Activated CD8-positive, alpha-beta T cell treated with anti-CD3 and anti-CD28 coated beads for 36 hours (primary cell): Measurements from ENCODE around the gene FREY1. TPM values are rescaled to one million over a fixed set of nuclear protein-coding genes. Genes with fewer than 3 reads are reported as not detected.
A peak's percentile ranks its signal among the peaks of the same experiment; 100 is the strongest.

Experiments used
- ATAC-seq: fragments of 200-7000 bp; cut with Tn5 transposase; one replicate; pipeline ENCODE4 v1.10.0; 2021; ENCODE audit warnings: mild to moderate bottlenecking, moderate library complexity
- CTCF ChIA-PET: fragments of 350-600 bp; sonication (Branson Sonifier 250); formaldehyde crosslinking; loops from one replicate; lab custom pipeline; 2021; ENCODE audit warnings: antibody characterized with exemption; lab: Charles Lee
- POLR2A ChIA-PET: fragments of 350-600 bp; sonication (Branson Sonifier 250); formaldehyde crosslinking; loops from one replicate; lab custom pipeline; 2021; ENCODE audit warnings: antibody characterized with exemption; lab: Charles Lee
- DNase-seq: peaks from one replicate; pipeline ENCODE4 v3.0.0-alpha.2; 2020
- H3K27ac Mint-ChIP-seq: one replicate; pipeline ENCODE4 v1.8.0; 2021; ENCODE audit warnings: mild to moderate bottlenecking, mixed read lengths
- H3K27me3 Mint-ChIP-seq: one replicate; pipeline ENCODE4 v1.8.0; 2021; ENCODE audit warnings: mixed read lengths
- H3K36me3 Mint-ChIP-seq: one replicate; pipeline ENCODE4 v1.8.0; 2021; ENCODE audit warnings: low read depth, mixed read lengths
- H3K4me1 Mint-ChIP-seq: one replicate; pipeline ENCODE4 v1.8.0; 2021; ENCODE audit warnings: low read depth, mixed read lengths
- H3K4me3 Mint-ChIP-seq: one replicate; pipeline ENCODE4 v1.8.0; 2021; ENCODE audit warnings: mild to moderate bottlenecking, moderate library complexity, mixed read lengths
- H3K9me3 Mint-ChIP-seq: one replicate; pipeline ENCODE4 v1.8.0; 2021; ENCODE audit warnings: mixed read lengths
- intact Hi-C: fragments of 100-400 bp; cut with micrococcal nuclease; formaldehyde crosslinking; loops from one replicate; pipeline ENCODE4 v1.10.0; 2022
- total RNA-seq, 2 experiments: library from RNA; stranded (reverse); gene quantifications; one replicate each; pipeline ENCODE4 v1.2.3, GENCODE V29; 2021
- TF ChIP-seq, protein P1 (sequence below): fragments of 200-600 bp; IDR thresholded peaks from one replicate; pipeline ENCODE4 v1.8.0; 2022; ENCODE audit warnings: antibody characterized with exemption, mild to moderate bottlenecking

Gene FREY1
- total RNA-seq, 2 experiments from 2014 or later = 0.43 to 0.72 TPM

DNA sequence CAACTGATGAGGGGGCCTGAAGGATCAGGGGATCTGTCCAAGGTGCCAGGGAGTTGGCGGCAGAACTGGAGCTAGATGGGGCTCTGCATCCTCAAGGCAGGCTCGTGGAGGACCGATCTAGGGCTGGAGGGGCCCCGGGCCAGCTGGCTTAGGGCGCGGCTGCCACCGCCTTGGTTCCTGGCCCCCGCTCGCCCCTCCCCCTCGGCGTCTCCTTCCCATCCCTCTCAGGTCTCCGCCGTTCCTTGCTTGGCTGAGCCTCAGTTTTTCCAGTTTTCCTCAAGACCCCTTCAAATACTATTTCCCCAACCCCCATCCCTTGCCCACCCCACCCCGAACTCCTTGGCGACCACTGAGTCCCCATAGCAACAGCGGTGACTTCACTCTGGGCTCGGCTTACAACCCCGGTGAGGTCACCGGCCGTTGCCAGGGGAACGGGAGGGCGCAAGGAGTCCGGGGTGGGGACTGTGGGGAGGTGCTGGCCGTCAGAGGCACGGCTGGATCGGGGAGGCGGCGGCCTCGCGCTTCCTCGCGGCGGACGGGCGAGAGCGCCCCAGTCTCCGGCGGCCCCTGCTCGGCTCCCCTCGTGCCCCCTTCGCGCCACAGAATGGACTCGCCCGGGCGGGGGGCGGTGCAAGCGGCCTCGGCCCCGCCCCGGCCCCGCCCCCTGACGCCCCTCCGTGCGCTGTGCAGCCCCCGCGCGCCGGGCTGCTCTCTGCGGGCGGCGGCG lies 7.5 kb downstream of the FREY1 start:
- H3K4me3 Mint-ChIP-seq = peak overlapping the region; percentile 60
- ChIA-PET CTCF (interaction anchor here (1.8 kb wide), 1 partner anchor 57 kb away, joined by 5 read pairs; no protein-coding TSS in a partner anchor), POLR2A (interaction anchor here (1.0 to 1.1 kb wide), 2 partner anchors 18 to 34 kb away, joined by 3 to 7 read pairs; partner anchors contain the start of gene PEX16)
- TF ChIP-seq, protein P1, sequence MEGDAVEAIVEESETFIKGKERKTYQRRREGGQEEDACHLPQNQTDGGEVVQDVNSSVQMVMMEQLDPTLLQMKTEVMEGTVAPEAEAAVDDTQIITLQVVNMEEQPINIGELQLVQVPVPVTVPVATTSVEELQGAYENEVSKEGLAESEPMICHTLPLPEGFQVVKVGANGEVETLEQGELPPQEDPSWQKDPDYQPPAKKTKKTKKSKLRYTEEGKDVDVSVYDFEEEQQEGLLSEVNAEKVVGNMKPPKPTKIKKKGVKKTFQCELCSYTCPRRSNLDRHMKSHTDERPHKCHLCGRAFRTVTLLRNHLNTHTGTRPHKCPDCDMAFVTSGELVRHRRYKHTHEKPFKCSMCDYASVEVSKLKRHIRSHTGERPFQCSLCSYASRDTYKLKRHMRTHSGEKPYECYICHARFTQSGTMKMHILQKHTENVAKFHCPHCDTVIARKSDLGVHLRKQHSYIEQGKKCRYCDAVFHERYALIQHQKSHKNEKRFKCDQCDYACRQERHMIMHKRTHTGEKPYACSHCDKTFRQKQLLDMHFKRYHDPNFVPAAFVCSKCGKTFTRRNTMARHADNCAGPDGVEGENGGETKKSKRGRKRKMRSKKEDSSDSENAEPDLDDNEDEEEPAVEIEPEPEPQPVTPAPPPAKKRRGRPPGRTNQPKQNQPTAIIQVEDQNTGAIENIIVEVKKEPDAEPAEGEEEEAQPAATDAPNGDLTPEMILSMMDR = no peak
- no peaks in the 10 kb centered on the region for H3K36me3 Mint-ChIP-seq
- peaks cover 13% of the 10 kb centered on the region for H3K27me3 Mint-ChIP-seq
- H3K27ac Mint-ChIP-seq = no peak overlapping the region
- H3K9me3 Mint-ChIP-seq = no peaks in the 10 kb centered on the region
- peak; percentile 92 for ATAC-seq
- DNase-seq = peak; percentile 86
- intact Hi-C loops = no loop called here
- H3K4me1 Mint-ChIP-seq = peaks cover 4% of the 10 kb centered on the region

DNA sequence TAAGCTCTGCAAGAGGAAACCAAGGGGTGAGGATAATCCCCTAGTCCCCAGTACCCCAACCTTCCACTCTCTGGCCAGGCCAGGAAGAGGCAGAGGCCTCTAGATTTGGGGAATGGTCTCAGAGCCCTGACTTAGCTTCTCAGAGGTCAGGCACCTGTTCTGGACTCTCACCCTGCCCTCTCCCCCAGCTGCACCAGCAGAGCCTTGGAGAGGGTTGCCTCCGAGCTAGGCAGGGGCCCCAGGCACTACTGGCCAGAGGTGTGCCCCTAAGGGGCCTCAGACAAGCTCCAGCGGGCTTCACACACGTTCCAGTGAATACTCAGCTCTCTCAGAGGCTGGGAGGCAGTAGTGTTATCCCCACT lies 8.0 kb downstream of the FREY1 start:
- ATAC-seq = no peak
- TF ChIP-seq, protein P1 = no peak

DNA sequence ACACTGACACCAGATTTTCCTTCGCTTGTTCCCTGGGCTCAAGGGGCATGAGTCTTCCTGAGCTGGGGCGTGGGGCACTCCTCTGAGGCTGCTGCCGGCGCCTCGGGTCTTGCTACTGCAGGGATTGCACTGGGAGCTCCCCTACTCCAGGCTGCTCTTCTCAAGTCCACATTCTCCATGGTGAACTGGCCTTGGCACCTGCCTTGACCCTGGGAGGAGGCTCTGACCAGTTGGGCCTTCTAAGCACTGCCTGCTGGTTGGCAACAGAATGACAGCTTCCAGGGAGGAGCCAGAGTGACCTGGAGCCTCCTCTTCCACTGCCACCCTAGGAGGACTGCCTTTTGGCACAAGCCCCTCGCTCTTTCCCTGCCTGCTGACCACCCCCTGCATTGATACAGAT lies 9.5 kb downstream of the FREY1 start:
- no peaks in the 10 kb centered on the region for H3K9me3 Mint-ChIP-seq
- TF ChIP-seq, protein P1 = no peak
- H3K4me3 Mint-ChIP-seq = no peak overlapping the region
- H3K36me3 Mint-ChIP-seq = no peaks in the 10 kb centered on the region
- intact Hi-C loops = no loop called here
- DNase-seq (no peak), ATAC-seq (no peak)
- POLR2A ChIA-PET = interaction anchor here (0.6 to 0.9 kb wide), 2 partner anchors 11 to 17 kb away, joined by 3 read pairs; no protein-coding TSS in a partner anchor
- peaks cover 4% of the 10 kb centered on the region for H3K4me1 Mint-ChIP-seq
- CTCF ChIA-PET = interaction anchor here (1.8 kb wide), 1 partner anchor 55 kb away, joined by 5 read pairs; no protein-coding TSS in a partner anchor
- H3K27ac Mint-ChIP-seq = no peak overlapping the region
- H3K27me3 Mint-ChIP-seq = peaks cover 15% of the 10 kb centered on the region

More for the DNA sequence above, 8.0 kb downstream of the FREY1 start:
- peaks cover 13% of the 10 kb centered on the region for H3K27me3 Mint-ChIP-seq
- no peaks in the 10 kb centered on the region for H3K36me3 Mint-ChIP-seq
- ChIA-PET POLR2A (interaction anchor here (1.0 to 1.1 kb wide), 2 partner anchors 18 to 33 kb away, joined by 3 to 7 read pairs; partner anchors contain the start of gene PEX16), CTCF (interaction anchor here (1.8 kb wide), 1 partner anchor 56 kb away, joined by 5 read pairs; no protein-coding TSS in a partner anchor)
- H3K4me1 Mint-ChIP-seq = peaks cover 4% of the 10 kb centered on the region
- no peak overlapping the region for H3K27ac Mint-ChIP-seq
- no peak for DNase-seq
- no peaks in the 10 kb centered on the region for H3K9me3 Mint-ChIP-seq
- H3K4me3 Mint-ChIP-seq = peak overlapping the region; percentile 60
- intact Hi-C loops = no loop called here

DNA sequence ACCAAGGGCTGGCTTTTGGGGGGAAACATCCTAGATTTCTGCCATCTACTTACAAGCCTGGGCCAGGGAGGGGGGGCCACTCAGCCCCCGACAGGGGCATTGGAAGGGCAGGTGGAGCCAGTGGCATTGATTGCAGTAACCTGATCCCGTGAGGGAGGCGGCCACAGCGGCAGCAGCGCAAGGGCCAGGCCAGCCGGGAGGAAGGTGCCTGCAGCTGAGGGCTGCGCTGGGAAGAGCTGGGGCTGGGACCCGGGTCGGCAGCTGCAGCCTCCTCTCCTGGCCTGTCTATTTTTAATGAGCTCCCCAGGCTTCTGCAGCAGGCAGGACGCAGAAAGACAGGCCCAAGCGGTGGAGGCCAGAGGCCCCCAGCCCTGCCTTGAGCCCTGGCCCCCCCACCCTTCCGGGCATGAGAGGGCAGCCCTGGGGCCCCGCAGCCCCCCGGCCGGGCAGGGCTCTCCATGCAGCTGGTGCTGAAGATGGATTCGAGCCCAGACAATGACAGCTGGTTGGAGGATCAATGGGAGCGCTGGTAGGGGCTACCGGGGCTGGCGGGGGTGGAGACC lies 10.6 kb downstream of the FREY1 start:
- TF ChIP-seq, protein P1 = no peak
- ChIA-PET POLR2A (no interaction called here), CTCF (no interaction called here)
- Mint-ChIP-seq H3K27ac (no peak overlapping the region), H3K4me1 (peaks cover 4% of the 10 kb centered on the region), H3K27me3 (peaks cover 15% of the 10 kb centered on the region), H3K4me3 (no peak overlapping the region), H3K36me3 (no peaks in the 10 kb centered on the region), H3K9me3 (no peaks in the 10 kb centered on the region)
- intact Hi-C loops = no loop called here
- DNase-seq (no peak), ATAC-seq (no peak)
